ENCODE data around the gene TSHZ2.
"Not testable (repeated sequence)": the region's sequence is repeated elsewhere in the genome, so short reads cannot be mapped to it uniquely, and the experiment has no call there.

TSHZ2 gene

DNA sequence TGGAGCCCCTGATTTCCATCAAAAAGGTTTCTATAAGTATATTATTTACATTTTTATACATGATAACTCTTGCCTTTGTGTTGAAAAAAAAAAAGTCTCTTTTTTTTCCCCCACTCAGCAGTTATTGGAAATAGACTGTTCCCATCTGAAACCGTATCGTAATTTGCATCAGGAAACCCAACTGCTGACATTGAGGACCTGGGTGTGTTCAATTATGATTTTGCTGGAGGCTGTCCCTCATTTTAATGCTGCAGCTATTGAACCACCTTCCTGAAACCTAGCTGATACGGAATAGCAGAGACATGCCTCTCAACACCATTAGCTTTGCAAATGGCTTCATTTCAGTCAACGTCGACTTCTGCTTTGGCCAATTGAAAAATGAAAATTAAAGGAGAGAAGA is 522.6 kb downstream of the TSHZ2 start:
- no peaks in the 10 kb centered on the region for H3K9me3 ChIP-seq
- H3K4me2 ChIP-seq: no peak overlapping the region
- no peak for TF ChIP-seq Cebpa-rat (IDR thresholded peaks at IDR 0.05)

DNA sequence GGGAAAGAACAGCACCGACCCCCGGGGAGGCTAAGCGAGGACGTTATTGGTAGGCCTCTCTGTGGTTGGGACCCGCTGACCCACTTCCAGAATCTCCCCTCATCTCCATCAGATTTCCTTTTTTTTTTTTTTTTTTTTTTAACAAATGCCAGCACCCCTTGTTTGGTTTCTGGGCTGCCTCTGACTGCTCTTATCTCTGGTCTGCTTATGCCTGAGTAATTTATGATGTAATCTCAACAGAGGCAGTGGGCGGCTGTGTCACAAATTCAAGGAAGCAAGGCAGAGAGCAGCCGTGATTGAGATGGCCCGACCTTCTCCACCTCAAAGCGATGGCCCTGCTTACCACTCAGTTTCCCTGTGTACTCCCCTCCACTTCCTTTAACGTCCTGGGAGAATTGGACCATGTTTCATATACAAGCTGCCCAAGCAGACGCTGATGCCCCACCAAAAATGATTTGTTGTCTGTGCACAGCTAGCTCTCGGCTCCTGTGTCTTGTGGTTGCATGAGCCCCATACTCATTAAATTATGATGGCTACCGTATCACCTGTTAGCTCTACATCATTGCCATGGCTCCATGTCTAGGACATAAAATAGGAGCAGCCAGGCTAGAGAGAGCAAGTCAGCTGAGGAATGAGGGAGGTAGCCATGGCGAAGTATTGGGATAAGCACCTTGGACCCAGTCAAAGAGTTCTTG is 523.4 kb downstream of the TSHZ2 start:
- TF ChIP-seq Cebpa-rat (IDR thresholded peaks at IDR 0.05): no peak
- Histone ChIP-seq H4K20me1 (no peaks in the 10 kb centered on the region), H3K9me3 (no peaks in the 10 kb centered on the region), H3K27ac (no peak overlapping the region), H3K4me3 (no peak overlapping the region), H3K27me3 (no peaks in the 10 kb centered on the region), H3K4me1 (no peaks in the 10 kb centered on the region), H3K9ac (no peak overlapping the region), H3K36me3 (no peaks in the 10 kb centered on the region), H3K4me2 (no peak overlapping the region)

More for the DNA sequence above, 522.6 kb downstream of the TSHZ2 start:
- no peaks in the 10 kb centered on the region for H4K20me1 ChIP-seq
- H3K4me1 ChIP-seq: no peaks in the 10 kb centered on the region
- no peak overlapping the region for H3K4me3 ChIP-seq
- no peak overlapping the region for H3K9ac ChIP-seq
- no peaks in the 10 kb centered on the region for H3K36me3 ChIP-seq
- H3K27me3 ChIP-seq: no peaks in the 10 kb centered on the region
- no peak overlapping the region for H3K27ac ChIP-seq

DNA sequence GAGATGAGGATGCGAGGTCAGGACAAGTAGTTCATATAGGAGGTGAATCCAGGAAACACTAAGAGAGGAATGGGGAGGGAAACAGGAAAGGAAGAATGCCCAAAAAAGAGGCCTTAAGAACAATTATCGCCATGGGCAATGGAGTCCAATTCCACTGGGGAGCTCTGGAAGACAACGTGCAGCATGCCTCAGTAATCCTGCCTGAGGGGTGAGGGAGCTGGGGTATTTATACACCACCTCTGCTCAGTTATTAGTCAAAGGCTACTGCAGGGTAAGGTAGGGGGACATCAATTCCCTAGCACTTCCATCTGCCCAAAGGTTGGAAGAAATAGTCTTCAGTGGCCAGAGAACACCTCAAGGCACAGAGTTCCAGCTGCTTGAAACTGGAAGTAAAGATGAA is 525.1 kb downstream of the TSHZ2 start:
- Histone ChIP-seq H4K20me1 (no peaks in the 10 kb centered on the region), H3K9ac (no peak overlapping the region), H3K9me3 (no peaks in the 10 kb centered on the region), H3K4me2 (no peak overlapping the region), H3K4me1 (no peaks in the 10 kb centered on the region), H3K27ac (no peak overlapping the region), H3K36me3 (no peaks in the 10 kb centered on the region), H3K27me3 (no peaks in the 10 kb centered on the region), H3K4me3 (no peak overlapping the region)
- TF ChIP-seq Cebpa-rat (IDR thresholded peaks at IDR 0.05): no peak

DNA sequence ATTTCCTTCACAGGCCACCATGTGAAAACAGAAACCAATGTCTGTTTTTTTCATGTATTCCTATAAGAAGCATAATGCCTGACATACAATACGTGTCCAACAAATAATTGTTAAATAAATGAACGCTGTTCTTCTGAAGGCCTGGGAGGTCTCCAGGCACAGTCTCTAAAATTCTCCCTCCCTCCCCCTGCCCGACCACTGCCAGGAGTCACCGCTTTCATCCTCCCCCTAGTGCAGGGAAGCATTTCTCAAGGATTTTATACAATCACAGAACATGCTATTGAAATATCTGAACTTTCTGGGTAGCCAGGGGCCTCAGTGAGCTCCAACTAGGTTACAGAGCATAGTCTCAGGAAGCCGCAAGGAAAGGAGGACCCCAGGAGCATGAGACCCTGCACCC is 526.2 kb downstream of the TSHZ2 start:
- no peak overlapping the region for H3K9ac ChIP-seq
- TF ChIP-seq Cebpa-rat (IDR thresholded peaks at IDR 0.05): no peak
- 0 out of 2 replicates have a peak, but pooled peaks cover 3% of the 10 kb centered on the region for H3K9me3 ChIP-seq
- no peaks in the 10 kb centered on the region for H4K20me1 ChIP-seq
- H3K4me2 ChIP-seq: no peak overlapping the region
- H3K27ac ChIP-seq: no peak overlapping the region
- no peaks in the 10 kb centered on the region for H3K36me3 ChIP-seq
- no peak overlapping the region for H3K4me3 ChIP-seq
- no peaks in the 10 kb centered on the region for H3K4me1 ChIP-seq
- no peaks in the 10 kb centered on the region for H3K27me3 ChIP-seq

DNA sequence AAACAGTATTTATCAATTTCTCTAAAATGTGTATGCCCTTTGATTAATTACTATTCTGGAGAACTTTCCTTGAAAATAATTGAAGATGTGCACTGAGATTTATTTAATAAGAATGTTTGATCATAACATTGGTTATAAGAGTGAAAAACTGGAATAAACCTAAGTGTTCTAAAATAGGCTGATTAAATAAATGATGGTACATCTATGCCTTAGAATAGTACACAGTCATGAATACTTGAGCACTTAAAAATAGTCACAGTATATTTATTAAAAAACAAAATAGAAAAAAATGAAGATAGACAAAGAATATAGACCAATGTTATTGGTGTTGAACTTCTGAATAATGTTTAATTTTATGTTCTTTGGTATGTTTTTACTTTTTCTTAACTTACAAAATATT is 528.5 kb downstream of the TSHZ2 start:
- no peaks in the 10 kb centered on the region for H3K4me1 ChIP-seq
- no peaks in the 10 kb centered on the region for H3K36me3 ChIP-seq
- no peaks in the 10 kb centered on the region for H3K27me3 ChIP-seq
- H3K9ac ChIP-seq: no peak overlapping the region
- 0 out of 2 replicates have a peak, but pooled peaks cover 7% of the 10 kb centered on the region for H3K9me3 ChIP-seq
- no peak overlapping the region for H3K27ac ChIP-seq
- no peak overlapping the region for H3K4me3 ChIP-seq
- no peak for TF ChIP-seq Cebpa-rat (IDR thresholded peaks at IDR 0.05)
- no peaks in the 10 kb centered on the region for H4K20me1 ChIP-seq
- no peak overlapping the region for H3K4me2 ChIP-seq

DNA sequence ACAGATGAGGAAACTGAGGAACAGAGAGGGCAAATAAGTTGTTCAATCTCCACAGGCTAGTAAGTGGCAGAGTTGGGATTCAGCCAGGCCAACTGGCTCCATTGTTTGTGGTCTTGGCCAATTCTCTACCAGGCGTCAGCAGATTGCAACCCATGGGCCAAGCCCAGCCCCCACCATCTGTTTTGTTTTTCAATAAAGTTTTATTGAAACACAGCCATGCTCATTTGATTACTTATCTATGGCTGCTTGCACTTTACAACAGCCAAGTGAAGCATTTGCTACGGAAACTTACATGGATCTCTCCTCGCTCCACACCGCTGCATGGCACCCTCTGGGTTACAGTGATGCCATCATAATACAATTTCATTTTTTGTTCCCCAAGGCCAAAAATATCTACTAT is 530.7 kb downstream of the TSHZ2 start:
- H3K36me3 ChIP-seq: no peaks in the 10 kb centered on the region
- no peaks in the 10 kb centered on the region for H4K20me1 ChIP-seq
- H3K9me3 ChIP-seq: 0 out of 2 replicates have a peak, but pooled peaks cover 7% of the 10 kb centered on the region
- no peak overlapping the region for H3K4me2 ChIP-seq
- H3K27ac ChIP-seq: no peak overlapping the region
- no peak overlapping the region for H3K9ac ChIP-seq
- no peak for TF ChIP-seq Cebpa-rat (IDR thresholded peaks at IDR 0.05)
- H3K4me3 ChIP-seq: no peak overlapping the region
- no peaks in the 10 kb centered on the region for H3K4me1 ChIP-seq
- no peaks in the 10 kb centered on the region for H3K27me3 ChIP-seq

DNA sequence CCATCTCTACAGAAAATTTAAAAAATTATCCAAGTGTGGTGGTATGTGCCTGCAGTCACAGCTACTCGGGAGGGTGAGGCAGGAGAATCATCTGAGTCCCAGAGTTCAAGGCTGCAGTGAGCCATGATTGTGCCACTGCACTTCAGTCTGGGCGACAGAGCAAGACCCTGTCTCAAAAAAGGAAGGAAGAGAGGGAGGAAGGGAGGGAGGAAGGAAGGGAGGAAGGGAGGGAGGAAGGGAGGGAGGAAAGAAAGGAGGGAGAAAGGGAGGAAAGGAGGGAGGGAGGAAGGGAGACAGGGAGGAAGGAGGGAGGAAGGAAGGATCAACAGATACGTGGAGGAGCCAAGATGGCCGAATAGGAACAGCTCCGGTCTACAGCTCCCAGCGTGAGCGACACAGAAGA is 531.4 kb downstream of the TSHZ2 start:
- H3K27me3 ChIP-seq: no peaks in the 10 kb centered on the region
- no peak overlapping the region for H3K4me3 ChIP-seq
- H3K4me2 ChIP-seq: no peak overlapping the region
- H3K36me3 ChIP-seq: no peaks in the 10 kb centered on the region
- no peak overlapping the region for H3K9ac ChIP-seq
- no peaks in the 10 kb centered on the region for H3K4me1 ChIP-seq
- H3K27ac ChIP-seq: no peak overlapping the region
- no peak for TF ChIP-seq Cebpa-rat (IDR thresholded peaks at IDR 0.05)
- no peaks in the 10 kb centered on the region for H4K20me1 ChIP-seq
- 0 out of 2 replicates have a peak, but pooled peaks cover 7% of the 10 kb centered on the region for H3K9me3 ChIP-seq

DNA sequence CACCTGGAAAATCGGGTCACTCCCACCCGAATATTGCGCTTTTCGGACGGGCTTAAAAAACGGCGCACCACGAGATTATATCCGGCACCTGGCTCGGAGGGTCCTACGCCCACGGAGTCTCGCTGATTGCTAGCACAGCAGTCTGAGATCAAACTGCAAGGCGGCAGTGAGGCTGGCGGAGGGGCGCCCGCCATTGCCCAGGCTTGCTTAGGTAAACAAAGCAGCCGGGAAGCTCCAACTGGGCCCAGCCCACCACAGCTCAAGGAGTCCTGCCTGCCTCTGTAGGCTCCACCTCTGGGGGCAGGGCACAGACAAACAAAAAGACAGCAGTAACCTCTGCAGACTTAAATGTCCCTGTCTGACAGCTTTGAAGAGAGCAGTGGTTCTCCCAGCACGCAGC is 531.9 kb downstream of the TSHZ2 start:
- H3K27ac ChIP-seq, H3K4me2 ChIP-seq, H3K9me3 ChIP-seq, H3K9ac ChIP-seq, H3K36me3 ChIP-seq, H3K4me1 ChIP-seq, H3K27me3 ChIP-seq, H3K4me3 ChIP-seq, H4K20me1 ChIP-seq: not testable (repeated sequence)

DNA sequence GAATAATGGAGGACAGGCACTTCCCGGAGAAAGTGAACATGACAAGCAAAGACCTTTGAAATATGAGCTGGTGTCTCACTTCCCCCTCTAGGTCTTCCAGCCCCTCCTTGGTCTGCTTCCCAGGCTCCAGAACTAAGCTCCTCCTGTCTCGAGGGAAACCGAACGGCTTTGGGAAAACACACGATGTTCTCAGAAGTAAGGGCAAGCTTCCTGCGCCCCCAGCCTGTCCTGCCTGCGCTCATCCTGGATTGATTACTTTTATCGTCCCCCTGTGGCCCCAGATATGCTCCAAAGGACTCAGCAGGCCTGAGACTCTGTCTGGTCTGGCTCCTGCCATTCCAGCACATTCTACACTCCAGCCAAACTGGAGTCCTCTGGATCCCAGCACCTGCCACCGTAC is 538.1 kb downstream of the TSHZ2 start:
- no peak for TF ChIP-seq Cebpa-rat (IDR thresholded peaks at IDR 0.05)

DNA sequence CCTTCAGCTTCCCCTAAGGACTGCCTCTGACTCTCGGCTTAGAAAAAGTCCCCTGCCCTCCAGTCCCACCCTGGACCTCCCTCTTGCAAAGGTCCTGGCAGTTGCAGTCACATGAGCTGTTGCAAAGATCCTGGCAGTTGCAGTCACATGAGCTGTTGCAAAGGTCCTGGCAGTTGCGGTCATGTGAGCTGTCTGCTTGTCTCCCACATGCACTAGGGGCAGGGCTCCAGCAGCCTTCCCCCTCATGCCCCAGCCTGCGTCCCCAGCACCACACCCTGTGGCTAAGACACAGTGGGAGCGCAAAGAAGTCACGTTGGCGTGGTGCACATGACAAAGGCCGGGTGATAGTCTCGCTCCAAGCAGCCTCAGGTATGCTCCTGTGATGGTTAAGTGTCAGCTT is 538.5 kb downstream of the TSHZ2 start:
- no peak overlapping the region for H3K9ac ChIP-seq
- H4K20me1 ChIP-seq: no peaks in the 10 kb centered on the region
- no peak overlapping the region for H3K4me2 ChIP-seq
- H3K4me1 ChIP-seq: no peaks in the 10 kb centered on the region
- H3K27ac ChIP-seq: no peak overlapping the region
- no peaks in the 10 kb centered on the region for H3K27me3 ChIP-seq
- H3K36me3 ChIP-seq: no peaks in the 10 kb centered on the region
- H3K9me3 ChIP-seq: no peaks in the 10 kb centered on the region
- TF ChIP-seq Cebpa-rat (IDR thresholded peaks at IDR 0.05): no peak
- H3K4me3 ChIP-seq: no peak overlapping the region

More for the DNA sequence above, 538.1 kb downstream of the TSHZ2 start:
- Histone ChIP-seq H3K27me3 (no peaks in the 10 kb centered on the region), H4K20me1 (no peaks in the 10 kb centered on the region), H3K27ac (no peak overlapping the region), H3K36me3 (no peaks in the 10 kb centered on the region), H3K4me1 (no peaks in the 10 kb centered on the region), H3K4me2 (no peak overlapping the region), H3K9ac (no peak overlapping the region), H3K4me3 (no peak overlapping the region), H3K9me3 (no peaks in the 10 kb centered on the region)

DNA sequence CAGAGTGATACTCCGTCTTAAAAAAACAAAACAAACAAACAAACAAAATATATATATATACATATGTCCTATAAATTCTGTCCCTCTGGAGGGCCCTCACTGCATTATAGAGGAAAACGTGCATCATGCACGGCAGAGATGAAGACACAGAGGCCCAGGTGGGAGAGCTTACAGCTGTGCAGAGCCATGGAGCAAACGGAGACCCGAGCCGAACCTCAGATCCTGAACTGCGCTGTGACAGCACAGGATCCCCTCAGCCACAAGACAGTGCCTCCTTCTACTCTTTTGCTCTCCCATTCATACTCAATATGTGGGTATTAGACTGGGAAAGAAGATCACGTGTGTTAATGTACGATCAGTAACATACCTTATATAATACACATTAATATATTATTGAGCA is 539.9 kb downstream of the TSHZ2 start:
- no peak overlapping the region for H3K27ac ChIP-seq
- H3K9me3 ChIP-seq: no peaks in the 10 kb centered on the region
- H4K20me1 ChIP-seq: no peaks in the 10 kb centered on the region
- no peak for TF ChIP-seq Cebpa-rat (IDR thresholded peaks at IDR 0.05)
- no peaks in the 10 kb centered on the region for H3K36me3 ChIP-seq
- H3K4me3 ChIP-seq: no peak overlapping the region
- H3K4me2 ChIP-seq: no peak overlapping the region
- no peaks in the 10 kb centered on the region for H3K4me1 ChIP-seq
- H3K27me3 ChIP-seq: no peaks in the 10 kb centered on the region
- H3K9ac ChIP-seq: no peak overlapping the region

Data from BLaER1 (cell line).